MM.1S (cell line): ENCODE measurements around the gene ZSWIM9.

ENCODE experiments used
- CTCF ChIP-seq: fragments of 300-600 bp; sonication (generic); IDR thresholded peaks from 2 replicates; pipeline ENCODE4 v1.5.1; 2016; ENCODE audit warnings: antibody characterized with exemption, low read length, mixed read lengths
- EZH2 ChIP-seq: fragments of 300-600 bp; sonication (generic); optimal IDR thresholded peaks from 2 replicates; pipeline ENCODE3; 2017; ENCODE audit warnings: low read depth, mild to moderate bottlenecking, antibody characterized with exemption, low read length, mixed read lengths
- EZH2phosphoT487 ChIP-seq: fragments of 300-600 bp; sonication (generic); IDR thresholded peaks from 2 replicates; pipeline ENCODE4 v1.6.1; 2018; ENCODE audit warnings: antibody characterized with exemption, low read length

- no peak for TF ChIP-seq CTCF
- TF ChIP-seq EZH2, result no peak
- TF ChIP-seq EZH2phosphoT487, result no peak
Observed at GRCh38 chr19:48213959-48214358, 43.5 kb downstream of the ZSWIM9 start.
